Measurements from ENCODE around the gene TTC16.
"Not testable (repeated sequence)": the region's sequence is repeated elsewhere in the genome, so short reads cannot be mapped to it uniquely, and the experiment has no call there.

The TTC16 gene

DNA sequence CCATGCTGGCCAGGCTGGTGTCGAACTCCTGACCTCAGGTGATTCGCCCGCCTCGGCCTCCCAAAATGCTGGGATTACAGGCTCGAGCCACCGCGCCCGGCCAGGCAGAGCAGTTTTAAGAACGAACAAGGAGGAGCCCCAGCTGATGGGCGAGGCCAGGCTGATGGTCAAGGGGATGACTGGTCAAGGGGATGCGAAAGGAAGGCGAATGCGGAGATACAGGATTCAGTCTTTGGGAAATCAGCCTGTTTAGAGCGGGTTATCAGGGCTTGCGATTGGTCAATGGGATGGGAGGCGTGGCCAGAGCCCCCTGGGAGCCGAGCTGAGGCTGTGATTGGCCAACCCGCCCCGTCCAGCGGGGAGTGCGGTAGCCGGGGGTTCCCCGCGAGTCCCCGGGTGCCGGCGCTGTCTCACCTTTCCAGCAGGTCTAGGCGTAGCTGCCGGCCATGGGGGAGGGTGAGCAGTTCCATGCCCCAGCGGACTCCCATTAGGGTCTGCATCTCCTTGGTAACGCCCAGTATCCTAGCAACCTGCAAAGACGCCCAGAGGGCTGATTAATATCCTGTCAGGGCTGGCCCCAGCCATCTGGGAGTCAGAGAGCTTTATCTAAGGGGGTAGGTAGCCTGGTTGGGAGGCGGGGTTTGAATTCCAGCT is 26.7 kb downstream of the TTC16 start:
- DNase-seq (ENCODE audit: low read depth) = peak; percentile 30

DNA sequence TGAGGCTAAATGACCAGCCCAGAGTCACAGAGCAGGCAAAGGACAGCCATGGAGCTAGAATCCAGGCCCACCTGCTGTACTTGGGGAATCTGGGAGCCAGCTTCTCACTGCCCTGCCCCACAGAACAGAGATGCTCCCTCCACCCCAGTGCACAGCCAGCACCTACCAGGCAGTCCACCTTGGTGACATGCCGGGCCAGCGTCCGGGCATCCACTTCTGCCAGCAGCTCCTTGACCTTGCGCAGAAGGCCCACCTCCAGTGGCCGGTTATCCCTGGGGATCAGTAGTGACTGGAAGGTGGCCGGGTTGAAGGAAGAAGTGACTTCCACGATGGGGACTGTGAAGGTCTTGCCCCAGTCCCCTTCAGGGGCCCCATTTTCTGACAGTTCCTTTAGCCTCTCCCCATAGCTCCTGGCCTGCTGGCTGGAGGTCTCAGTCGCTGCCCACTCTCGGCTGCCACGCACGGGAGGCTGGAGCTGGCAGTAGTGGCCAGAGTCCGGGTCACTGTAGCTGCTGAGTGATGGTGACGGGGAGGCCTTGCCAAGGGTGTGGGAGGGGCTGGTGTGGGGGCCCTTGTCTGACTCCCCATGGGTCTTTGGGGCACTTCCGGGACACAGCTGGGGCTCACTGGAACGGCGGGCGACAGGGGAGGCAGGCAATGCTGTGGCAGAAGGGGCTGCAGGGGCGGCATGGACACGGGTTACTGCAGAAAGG is 28.7 kb downstream of the TTC16 start:
- no peak for DNase-seq (ENCODE audit: low read depth)

DNA sequence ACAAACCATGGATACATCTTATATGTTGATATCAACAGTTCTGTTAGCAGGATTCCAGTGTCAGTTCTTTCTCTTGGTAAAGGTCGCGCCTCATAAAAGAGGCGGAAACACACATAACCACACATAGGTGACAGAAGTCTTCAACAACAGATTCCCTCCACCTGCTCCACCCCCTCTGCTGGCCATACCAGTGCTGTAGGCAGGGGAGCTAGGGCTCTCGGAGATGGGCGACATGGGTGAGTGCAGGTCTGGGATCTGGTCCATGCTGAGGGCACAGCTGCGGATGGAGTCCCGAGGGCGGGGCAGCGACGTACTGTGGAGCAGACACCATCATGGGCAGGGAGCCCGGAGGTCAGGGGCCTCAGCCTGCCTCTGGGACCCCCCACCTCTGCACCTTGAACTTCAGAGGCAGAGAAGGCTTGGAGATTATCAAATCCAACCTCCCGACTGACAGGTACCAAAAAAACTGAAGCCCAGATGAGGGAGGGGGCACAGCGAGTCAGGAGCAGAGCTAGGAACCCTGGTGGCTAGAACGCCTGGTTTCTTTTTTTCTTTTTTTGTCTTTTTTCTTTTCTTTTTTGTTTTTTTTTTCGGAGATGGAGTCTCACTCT is 31.2 kb downstream of the TTC16 start:
- no peak for DNase-seq (ENCODE audit: low read depth)

GRCh38 chr9:127749090-127749787 is 33.4 kb downstream of the TTC16 start:
- no peak for DNase-seq (ENCODE audit: low read depth)

- DNase-seq (ENCODE audit: low read depth) = no peak
These were observed 35.6 kb downstream of the TTC16 start for GRCh38 chr9:127751269-127752054.

DNA sequence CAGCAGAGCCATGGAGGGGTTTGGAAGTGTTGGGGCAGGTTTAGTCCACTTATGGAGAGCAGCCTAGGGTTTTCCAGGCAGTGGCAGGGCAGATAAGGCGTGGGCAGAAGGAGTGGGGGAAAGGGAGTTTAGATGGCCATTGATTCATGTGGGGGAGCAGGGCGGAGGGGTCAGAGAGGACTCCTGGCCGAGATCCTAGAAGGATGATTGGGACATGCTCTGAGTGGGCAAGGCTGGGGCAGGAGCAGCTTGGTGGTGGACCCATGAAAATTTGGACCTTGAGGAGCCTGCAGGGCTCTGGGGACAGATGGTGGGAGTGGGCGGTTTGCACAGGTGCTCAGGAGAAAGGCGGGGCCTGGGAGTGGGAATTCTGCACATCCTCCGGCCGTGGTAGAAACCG is 37.3 kb downstream of the TTC16 start:
- DNase-seq (ENCODE audit: low read depth) = no peak

DNA sequence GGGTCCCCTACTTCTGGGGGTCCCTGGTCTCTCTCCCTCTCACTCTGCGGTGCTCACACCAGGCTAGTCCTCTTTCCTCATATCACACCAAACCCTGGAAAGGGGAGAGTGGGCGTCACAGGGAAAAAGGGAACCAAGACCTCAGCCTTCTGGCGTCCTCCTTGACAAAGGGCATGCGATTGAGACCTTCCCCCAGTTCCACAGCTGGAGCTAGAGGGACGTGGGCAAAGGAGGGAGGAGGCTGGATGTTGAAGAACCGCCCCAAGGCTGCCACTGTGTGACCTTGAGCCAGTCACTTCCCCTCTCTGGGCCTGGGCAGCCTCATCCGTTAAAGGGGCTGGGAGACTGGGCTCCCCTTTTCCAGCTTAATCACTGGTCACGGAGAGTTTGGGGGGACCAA is 37.7 kb downstream of the TTC16 start:
- DNase-seq (ENCODE audit: low read depth) = no peak

DNA sequence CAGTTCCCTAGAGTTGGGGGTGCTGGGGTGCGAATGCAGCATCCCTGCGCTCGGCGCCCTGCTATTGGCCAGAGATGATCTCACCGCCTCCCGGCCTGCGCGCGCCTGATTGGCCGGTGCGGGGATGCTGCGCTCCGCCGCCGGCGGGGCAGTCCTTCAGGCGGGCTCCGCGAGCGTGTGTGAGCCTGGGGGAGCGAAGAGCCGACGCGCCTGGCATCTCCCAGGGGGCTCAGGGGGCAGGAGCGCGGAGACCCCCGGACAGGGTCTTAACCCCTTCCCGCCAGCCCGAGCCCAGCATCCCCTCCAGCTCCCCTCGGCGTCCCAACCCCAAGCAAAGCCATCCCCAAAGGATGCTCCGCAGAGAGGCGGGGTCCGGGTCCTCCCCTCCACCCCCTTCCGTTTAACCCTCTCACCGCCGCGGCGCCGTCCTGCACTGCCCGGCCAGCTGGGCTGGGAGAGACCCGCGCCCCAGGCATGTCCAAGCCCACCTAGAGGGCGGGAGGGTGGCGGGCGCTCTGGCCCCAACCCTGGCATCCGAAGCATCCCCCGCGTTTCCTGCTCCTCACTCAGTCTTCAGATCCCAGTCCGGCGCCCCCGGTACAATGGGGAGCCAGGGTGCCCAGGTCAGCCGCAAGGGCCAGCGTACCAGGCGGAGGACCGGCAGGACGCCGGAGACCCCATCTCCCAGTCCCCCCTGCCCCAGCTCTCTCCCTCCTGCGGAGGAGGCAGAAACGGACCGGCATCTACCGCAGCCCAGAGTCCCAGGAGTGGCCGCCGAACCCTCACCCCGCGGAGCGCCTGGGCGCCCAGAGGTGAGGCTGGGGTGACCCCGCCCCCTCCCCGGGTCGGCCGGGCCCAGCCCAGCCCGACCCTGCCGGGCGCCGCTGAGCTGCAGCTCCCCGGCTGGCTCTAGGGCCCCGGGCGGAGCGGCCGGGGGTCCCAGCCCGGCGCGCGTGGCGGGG is 38.5 kb downstream of the TTC16 start:
- DNase-seq (ENCODE audit: low read depth) = no peak

DNA sequence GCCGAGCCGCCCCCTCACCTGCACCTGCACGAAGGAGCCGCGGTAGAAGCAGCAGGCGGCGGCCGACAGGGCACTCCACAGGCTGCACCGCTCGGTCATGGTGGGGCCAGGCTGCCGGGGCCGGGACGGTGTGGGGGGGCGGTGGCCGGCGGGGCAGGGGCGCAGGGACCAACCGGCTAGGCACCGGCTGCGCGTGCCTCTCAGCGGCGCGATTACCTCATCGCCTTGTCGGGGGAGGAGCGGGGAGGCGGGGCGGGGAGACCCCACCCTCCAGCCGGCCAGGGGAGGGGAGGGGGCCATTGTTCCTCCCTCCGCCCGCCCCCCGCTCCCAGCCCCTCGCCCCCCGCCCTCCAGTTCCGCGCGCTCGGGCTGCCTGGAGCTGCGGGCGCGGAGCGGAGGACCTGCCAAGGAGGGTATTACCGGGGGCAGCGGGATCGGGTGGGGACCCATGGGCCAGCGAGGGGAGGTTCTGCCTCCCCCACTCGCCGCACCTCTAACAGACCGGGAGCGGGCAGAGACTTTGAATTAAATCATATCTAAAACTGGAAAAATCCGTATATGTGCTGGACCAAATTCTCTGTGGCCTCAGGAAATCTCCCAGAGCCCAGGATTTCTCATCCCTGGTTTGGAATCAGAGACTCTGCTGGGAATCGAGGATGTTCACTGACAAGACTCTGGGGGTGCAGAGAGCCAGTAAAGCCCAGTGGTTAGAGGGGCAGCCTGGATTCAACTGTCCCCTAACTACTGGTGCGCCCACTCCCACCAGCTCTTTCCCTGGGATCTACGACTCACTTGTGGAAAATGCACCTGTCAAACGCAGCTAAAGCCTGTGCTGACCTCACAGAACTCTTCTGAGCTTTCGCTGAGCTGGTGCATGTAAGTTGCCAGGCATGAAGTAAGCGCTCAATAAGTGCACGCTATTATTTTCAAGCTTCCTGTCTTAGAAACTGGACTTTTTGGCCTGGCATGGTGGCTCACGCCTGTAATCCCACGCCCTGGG is 39.5 kb downstream of the TTC16 start:
- no peak for DNase-seq (ENCODE audit: low read depth)

GRCh38 chr9:127756233-127756632 is 40.4 kb downstream of the TTC16 start:
- DNase-seq (ENCODE audit: low read depth) = no peak

- DNase-seq (ENCODE audit: low read depth) = not testable (repeated sequence)
These were observed 40.9 kb downstream of the TTC16 start for GRCh38 chr9:127756776-127757175.

DNA sequence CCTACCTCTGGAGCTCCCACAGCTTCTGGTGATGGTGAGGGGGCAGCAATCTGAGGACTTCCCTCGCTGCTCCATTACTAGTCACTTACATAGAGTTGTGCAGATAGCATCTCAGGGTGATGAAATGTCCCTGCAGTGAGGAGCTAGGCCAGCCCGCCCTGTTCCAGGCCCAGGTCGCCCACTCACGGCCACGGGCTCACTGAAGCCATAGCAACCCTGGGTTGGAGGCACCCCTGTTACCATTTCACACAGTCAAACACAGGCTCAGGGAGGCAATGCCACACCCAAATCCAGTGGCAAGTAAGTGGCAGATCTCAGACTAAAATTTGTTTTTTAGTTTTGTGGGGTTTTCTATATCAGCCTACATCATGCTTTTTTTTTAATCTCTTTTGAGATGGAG is 43.0 kb downstream of the TTC16 start:
- no peak for DNase-seq (ENCODE audit: low read depth)

- DNase-seq (ENCODE audit: low read depth) = no peak
These were observed 45.2 kb downstream of the TTC16 start for GRCh38 chr9:127761061-127761460.

GRCh38 chr9:127761491-127761956 is 45.6 kb downstream of the TTC16 start:
- DNase-seq (ENCODE audit: low read depth) = no peak

- DNase-seq (ENCODE audit: low read depth) = no peak
These were observed 46.3 kb downstream of the TTC16 start for GRCh38 chr9:127762111-127762676.

DNA sequence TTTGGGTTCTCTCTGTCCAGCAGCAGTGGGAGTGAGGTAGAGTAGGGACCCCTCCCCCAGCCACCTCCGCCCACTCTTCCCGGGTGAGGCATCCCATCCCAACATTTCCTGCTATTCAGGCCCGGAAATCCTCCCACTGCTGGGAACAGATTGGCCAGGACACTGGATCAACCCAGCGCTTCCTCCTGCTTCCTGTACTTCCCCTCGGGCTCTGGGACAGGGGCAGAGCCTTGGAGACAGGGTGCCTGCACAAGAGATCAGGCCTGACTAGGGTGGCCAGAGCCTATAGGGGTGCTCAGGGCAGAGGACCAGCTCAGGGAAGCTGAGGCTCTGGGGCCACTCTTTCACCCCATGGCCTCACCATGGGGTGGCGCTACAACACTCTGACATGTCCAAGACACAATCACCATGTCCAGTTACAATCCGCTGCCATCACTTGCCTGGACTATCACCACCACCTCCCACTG is 48.1 kb downstream of the TTC16 start:
- no peak for DNase-seq (ENCODE audit: low read depth)

- DNase-seq (ENCODE audit: low read depth) = no peak
These were observed 49.5 kb downstream of the TTC16 start for GRCh38 chr9:127765418-127765817.

- no peak for DNase-seq (ENCODE audit: low read depth)
These were observed 51.5 kb downstream of the TTC16 start for GRCh38 chr9:127767410-127767809.

DNA sequence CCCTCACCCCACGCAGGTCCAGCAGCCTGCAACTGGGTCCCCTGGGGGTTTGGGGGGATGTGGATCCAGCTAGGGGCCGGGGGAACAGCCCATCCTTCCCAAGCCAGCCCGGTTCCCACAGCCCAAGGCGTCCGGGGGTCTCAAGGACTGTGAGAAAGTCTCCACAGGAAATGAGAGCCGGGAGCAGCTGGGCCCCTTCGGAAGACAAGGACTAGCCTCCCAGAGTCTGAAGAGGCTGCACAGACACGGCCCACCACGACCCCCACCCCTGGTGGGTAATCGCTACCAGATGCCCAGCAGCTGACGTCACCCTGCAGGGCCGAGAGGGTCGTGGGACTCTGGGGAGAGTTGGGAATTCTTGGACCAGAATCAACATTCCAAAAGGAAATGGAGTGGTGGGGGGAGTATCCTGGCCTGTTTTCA is 52.0 kb downstream of the TTC16 start:
- DNase-seq (ENCODE audit: low read depth) = no peak
